Right lobe of liver (tissue), 6 donors: ENCODE results near the gene NT5C1A. TPM values are rescaled to one million over a fixed set of nuclear protein-coding genes. Genes with fewer than 3 reads are reported as not detected.

ENCODE experiments used
- ATAC-seq, 4 donors: fragments of 200-7000 bp; cut with Tn5 transposase; one replicate each; pipeline ENCODE4 v1.9.1; 2020; ENCODE audit warnings: mild to moderate bottlenecking in 4 of 4, moderate library complexity in 4 of 4
- DNase-seq, 3 donors: peaks; one replicate each; pipeline ENCODE4 v3.0.0-alpha.2; 2020
- H3K27ac ChIP-seq, 3 donors: fragments of 200-600 bp; one replicate each; pipeline ENCODE4 v1.8.0; 2022
- H3K27me3 ChIP-seq, 2 donors: fragments of 200-600 bp; one replicate each; pipeline ENCODE4 v1.8.0; 2022
- H3K36me3 ChIP-seq, 4 donors: fragments of 200-600 bp; sonication (generic) in 1 of 4; one replicate each; pipeline versions ENCODE4 v1.5.1 to v1.8.0; 2017 to 2022; ENCODE audit warnings: control low read depth in 1 of 4
- H3K4me1 ChIP-seq, 4 donors: fragments of 200-600 bp; sonication (generic) in 1 of 4; one replicate each; pipeline versions ENCODE4 v1.5.1 to v1.8.0; 2017 to 2022; ENCODE audit warnings: control low read depth in 1 of 4
- H3K4me3 ChIP-seq, 3 donors: fragments of 200-600 bp; one replicate each; pipeline ENCODE4 v1.8.0; 2022
- H3K9me3 ChIP-seq, 4 donors: fragments of 200-600 bp; sonication (generic) in 1 of 4; one replicate each; pipeline versions ENCODE4 v1.5.1 to v1.8.0; 2017 to 2022; ENCODE audit warnings: control low read depth in 1 of 4
- CTCF ChIP-seq, 4 donors: fragments of 200-600 bp in 3 of 4; fragments of 450-650 bp in 1 of 4; IDR thresholded peaks; one replicate each; pipeline versions ENCODE4 v1.5.1 to v1.8.0; 2016 to 2022; ENCODE audit warnings: antibody characterized with exemption in 4 of 4, mild to moderate bottlenecking in 2 of 4
- POLR2A ChIP-seq: fragments of 450-650 bp; IDR thresholded peaks from one replicate; pipeline ENCODE4 v1.6.1; 2017; ENCODE audit warnings: antibody characterized with exemption, mild to moderate bottlenecking
- WGBS: methylation state at CpG from one replicate; pipeline ENCODE4 v1.1.6; 2018; ENCODE audit warnings: low coverage, low lambda C conversion rate; ENCODE audit not compliant: insufficient coverage; ENCODE audit errors: missing lambda C conversion rate; 5-methylcytosine and 5-hydroxymethylcytosine counted together
- intact Hi-C, 2 donors: fragments of 100-400 bp; cut with DNase I; formaldehyde crosslinking; loops; one replicate each; pipeline versions ENCODE4 v1.11.2 to v1.14.1; 2022
- total RNA-seq, 6 experiments: library from RNA; depleted of rRNA in 2 of 6; stranded (reverse); fragments of >200 nt in 2 of 6; fragmentation: NEBNext Ultra II Directional in 3 of 6; extraction: Animal tissue kit (Norgen Biotek cat#: 25700) in 3 of 6; gene quantifications; one replicate each; pipeline versions ENCODE4 v1.1.0 to v1.2.4, GENCODE V29; 2016 to 2023
- donor health status: DM: no; HTN: yes; CAD: no.
- donor health status: DM: no; HTN: no; CAD: no.
- donor health status: DM: no; HTN: no; CAD: no.
- donor health status: DM: no; HTN: yes; CAD: no.
- donor health status: DM: no; HTN: yes; CAD: no.

Gene NT5C1A
- total RNA-seq, 6 experiments from 2014 or later: not detected

GRCh38 chr1:39613250-39613649, 58.7 kb downstream of the NT5C1A start:
- Histone ChIP-seq H3K4me1 (no peaks in the 10 kb centered on the region), H3K4me3 (no peak overlapping the region), H3K36me3 (no peaks in the 10 kb centered on the region), H3K9me3 (no peaks in the 10 kb centered on the region), H3K27me3 (no peaks in the 10 kb centered on the region), H3K27ac (no peak overlapping the region)
- intact Hi-C loops: no loop called here
- 61% methylated on average over 6 of the region's 6 CpGs for WGBS
- no peak for DNase-seq
- ATAC-seq: no peak
- TF ChIP-seq CTCF (IDR thresholded peaks at IDR 0.05): no peak
- no peak for TF ChIP-seq POLR2A

GRCh38 chr1:39609618-39610331, 62.1 kb downstream of the NT5C1A start:
- Histone ChIP-seq H3K36me3 (no peaks in the 10 kb centered on the region), H3K27ac (no peak overlapping the region), H3K27me3 (no peaks in the 10 kb centered on the region), H3K4me3 (no peak overlapping the region), H3K9me3 (no peaks in the 10 kb centered on the region), H3K4me1 (no peaks in the 10 kb centered on the region)
- WGBS: 13% methylated on average over 18 of the region's 42 CpGs
- ATAC-seq (peak; percentile 73 to 90 (median 88)), DNase-seq (peak; percentile 50 to 76 (median 57))
- TF ChIP-seq CTCF (IDR thresholded peaks at IDR 0.05) (peak; percentile 54 to 84 (median 65)), POLR2A (no peak)
- intact Hi-C loops: loop anchor here (10.0 kb wide), 3 partner anchors 45 to 115 kb away; no protein-coding TSS in a partner anchor

Other genes starting within 250 kb of the NT5C1A start
- gene BMP8A, start 180.5 kb downstream of the NT5C1A start, total RNA-seq: under 1 TPM in 2 of 6 experiments, not detected in 4; 0.18 to 0.80 TPM
- gene PABPC4, start 95.3 kb downstream of the NT5C1A start, total RNA-seq: 100 to 1,000 TPM in 2 of 6 experiments, 10 to 100 TPM in 4; 89.8 to 155 (median 99.1) TPM
- 1 to 10 TPM in 4 of 6 experiments, under 1 TPM in 2; 0.98 to 2.6 (median 1.6) TPM for gene HEYL, start 32.5 kb downstream of the NT5C1A start, total RNA-seq
- gene HPCAL4, start 19.3 kb upstream of the NT5C1A start, total RNA-seq: not detected
- 10 to 100 TPM; 16.2 to 24.9 (median 20.7) TPM for gene PPIE, start 66.8 kb upstream of the NT5C1A start, total RNA-seq
- gene OXCT2, start 99.2 kb upstream of the NT5C1A start, total RNA-seq: 1 to 10 TPM in 2 of 6 experiments, under 1 TPM in 3, not detected in 1; 0.12 to 2.4 (median 0.35) TPM
- gene BMP8B, start 116.8 kb upstream of the NT5C1A start, total RNA-seq: 1 to 10 TPM in 2 of 6 experiments, under 1 TPM in 4; 0.04 to 2.2 (median 0.79) TPM
- 10 to 100 TPM in 1 of 6 experiments, 1 to 10 TPM in 5; 5.1 to 10.3 (median 7.0) TPM for gene TRIT1, start 211.4 kb upstream of the NT5C1A start, total RNA-seq
- 10 to 100 TPM in 2 of 6 experiments, 1 to 10 TPM in 3, under 1 TPM in 1; 0.75 to 20.5 (median 6.1) TPM for gene MYCL, start 229.8 kb upstream of the NT5C1A start, total RNA-seq